Smooth muscle cell (in vitro differentiated cells): Measurements from ENCODE around the gene PARD6B. TPM values are rescaled to one million over a fixed set of nuclear protein-coding genes. Genes with fewer than 3 reads are reported as not detected.
A peak's percentile ranks its signal among the peaks of the same experiment; 100 is the strongest.

Experiments used
- DNase-seq: peaks from one replicate; lab custom pipeline; 2025; ENCODE audit not compliant: unreplicated experiment; lab: John Stamatoyannopoulos, UW
- H2AFZ ChIP-seq: fragments of 200-600 bp; sonication (generic); 2 replicates; pipeline ENCODE4 v1.6.0; 2016; ENCODE audit warnings: antibody characterized with exemption, low read depth, mild to moderate bottlenecking
- H3F3A ChIP-seq: fragments of 200-600 bp; sonication (generic); 2 replicates; pipeline ENCODE4 v1.6.0; 2017; ENCODE audit warnings: antibody characterized with exemption, low read depth
- H3K27ac ChIP-seq: fragments of 200-600 bp; sonication (generic); 2 replicates; pipeline ENCODE4 v1.5.1; 2016; ENCODE audit warnings: low read depth, mild to moderate bottlenecking
- H3K27me3 ChIP-seq: fragments of 200-600 bp; sonication (generic); 2 replicates; pipeline ENCODE4 v1.6.1; 2016; ENCODE audit warnings: low read depth, mild to moderate bottlenecking
- H3K36me3 ChIP-seq: fragments of 200-600 bp; sonication (generic); 2 replicates; pipeline ENCODE4 v1.5.1; 2016; ENCODE audit warnings: low read depth
- H3K4me1 ChIP-seq: fragments of 200-600 bp; sonication (generic); 2 replicates; pipeline ENCODE4 v1.5.1; 2016; ENCODE audit warnings: low read depth
- H3K4me2 ChIP-seq: fragments of 200-600 bp; sonication (generic); 2 replicates; pipeline ENCODE4 v1.6.0; 2016; ENCODE audit warnings: mild to moderate bottlenecking
- H3K4me3 ChIP-seq: fragments of 200-600 bp; sonication (generic); 2 replicates; pipeline ENCODE4 v1.5.1; 2016; ENCODE audit warnings: mild to moderate bottlenecking
- H3K79me2 ChIP-seq: fragments of 200-600 bp; sonication (generic); 2 replicates; pipeline ENCODE4 v1.6.0; 2016; ENCODE audit warnings: low read depth, mild to moderate bottlenecking
- H3K9ac ChIP-seq: fragments of 200-600 bp; sonication (generic); 2 replicates; pipeline ENCODE4 v1.6.0; 2016; ENCODE audit warnings: low read depth
- H3K9me3 ChIP-seq: fragments of 200-600 bp; sonication (generic); replicated peaks from 2 replicates; pipeline ENCODE4 v1.5.1; 2016; ENCODE audit warnings: low read depth
- H4K20me1 ChIP-seq: fragments of 200-600 bp; sonication (generic); 2 replicates; pipeline ENCODE4 v1.6.0; 2016; ENCODE audit warnings: low read depth
- CTCF ChIP-seq: fragments of 200-600 bp; sonication (generic); IDR thresholded peaks from 2 replicates; pipeline ENCODE4 v1.5.1; 2017; ENCODE audit warnings: borderline replicate concordance, mild to moderate bottlenecking, antibody characterized with exemption; ENCODE audit not compliant: insufficient read depth, poor library complexity, severe bottlenecking
- WGBS: methylation state at CpG from one replicate; pipeline ENCODE4 v1.1.7; 2016; ENCODE audit warnings: low lambda C conversion rate; 5-methylcytosine and 5-hydroxymethylcytosine counted together
- polyA plus RNA-seq: library from polyadenylated mRNA; unstranded; fragments of >200 nt; fragmentation: Nextera tagmentation; extraction: Ambion mirVana; gene quantifications from 2 replicates; pipeline ENCODE4 v1.2.1, GENCODE V29; 2016
- total RNA-seq: library from RNA; depleted of rRNA; stranded (reverse); fragments of >200 nt; gene quantifications from 2 replicates; pipeline ENCODE4 v1.2.3, GENCODE V29; 2014

Gene PARD6B
- total and polyA plus RNA-seq, 2 experiments from 2014 or later: 0.26 to 6.5 TPM

GRCh38 chr20:50794846-50795634, 63.7 kb downstream of the PARD6B start, which contains the start of gene BCAS4:
Gene BCAS4, plus strand, starts transcription at chr20:50795061. Its CDS starts 23 bp downstream, at chr20:50795084.
- H3K9ac ChIP-seq: peak within 1 kb of the TSS; percentile 11
- H4K20me1 ChIP-seq: no peaks in the 10 kb centered on the region
- peak within 1 kb of the TSS; percentile 99 for H3K4me2 ChIP-seq
- H3K4me3 ChIP-seq: peak within 1 kb of the TSS; percentile 85
- peaks cover 21% of the 10 kb centered on the region for H3K4me1 ChIP-seq
- peak; percentile 67 for TF ChIP-seq CTCF
- peak; percentile 49 for DNase-seq
- WGBS: 1% methylated on average over 67 of the region's 92 CpGs
- no peaks in the 10 kb centered on the region for H3K36me3 ChIP-seq
- peaks cover 7% of the 10 kb centered on the region for H3F3A ChIP-seq
- peak within 1 kb of the TSS; percentile 98 for H2AFZ ChIP-seq
- no peaks in the 10 kb centered on the region for H3K79me2 ChIP-seq
- H3K27me3 ChIP-seq: no peaks in the 10 kb centered on the region
- no peaks in the 10 kb centered on the region for H3K9me3 ChIP-seq
- no peak within 1 kb of the TSS for H3K27ac ChIP-seq

- H3F3A ChIP-seq: peaks cover 4% of the 10 kb centered on the region
- no peak overlapping the region for H3K9ac ChIP-seq
- TF ChIP-seq CTCF: no peak
- WGBS: 98% methylated on average over 4 of the region's 4 CpGs
- no peaks in the 10 kb centered on the region for H3K27me3 ChIP-seq
- no peaks in the 10 kb centered on the region for H3K79me2 ChIP-seq
- H4K20me1 ChIP-seq: no peaks in the 10 kb centered on the region
- DNase-seq: no peak
- no peak overlapping the region for H2AFZ ChIP-seq
- H3K36me3 ChIP-seq: no peaks in the 10 kb centered on the region
- peaks cover 10% of the 10 kb centered on the region for H3K4me1 ChIP-seq
- H3K4me2 ChIP-seq: no peak overlapping the region
- H3K9me3 ChIP-seq: no peaks in the 10 kb centered on the region
- H3K4me3 ChIP-seq: no peak overlapping the region
- no peak overlapping the region for H3K27ac ChIP-seq
These were observed 65.8 kb downstream of the PARD6B start for GRCh38 chr20:50797142-50797541.

GRCh38 chr20:50798650-50799049, 67.3 kb downstream of the PARD6B start:
- no peaks in the 10 kb centered on the region for H3K9me3 ChIP-seq
- H3K4me3 ChIP-seq: no peak overlapping the region
- no peak overlapping the region for H2AFZ ChIP-seq
- H3K36me3 ChIP-seq: no peaks in the 10 kb centered on the region
- no peak for DNase-seq
- H3K27me3 ChIP-seq: no peaks in the 10 kb centered on the region
- TF ChIP-seq CTCF: no peak
- 91% methylated on average over 7 of the region's 7 CpGs for WGBS
- peaks cover 10% of the 10 kb centered on the region for H3K4me1 ChIP-seq
- H3K27ac ChIP-seq: no peak overlapping the region
- no peaks in the 10 kb centered on the region for H3K79me2 ChIP-seq
- no peak overlapping the region for H3K9ac ChIP-seq
- H3F3A ChIP-seq: peaks cover 4% of the 10 kb centered on the region
- no peaks in the 10 kb centered on the region for H4K20me1 ChIP-seq
- H3K4me2 ChIP-seq: no peak overlapping the region
